HCT116 (cell line): ENCODE measurements around the gene TANC1.

Experiments
- CEBPB ChIP-seq: IDR thresholded peaks from 2 replicates; pipeline ENCODE4 v1.6.1; 2012; ENCODE audit warnings: low read depth
- EZH2 ChIP-seq: fragments of 200-600 bp; sonication (generic); IDR thresholded peaks from 2 replicates; pipeline ENCODE4 v1.6.1; 2017; ENCODE audit warnings: antibody characterized with exemption, mixed run types
- JUND ChIP-seq: IDR thresholded peaks from 2 replicates; pipeline ENCODE4 v1.6.1; 2012
- POLR2A ChIP-seq: IDR thresholded peaks from 2 replicates; pipeline ENCODE4 v1.7.0; 2011; ENCODE audit warnings: borderline replicate concordance; ENCODE audit not compliant: insufficient read depth, insufficient read length; ENCODE audit errors: extremely low read depth
- POLR2AphosphoS5 ChIP-seq: IDR thresholded peaks from 2 replicates; pipeline ENCODE4 v1.6.1; 2011; ENCODE audit warnings: mild to moderate bottlenecking, low read depth, low read length, moderate library complexity
- SIN3A ChIP-seq: IDR thresholded peaks from 2 replicates; pipeline ENCODE4 v1.6.1; 2012; ENCODE audit warnings: low read depth
- SP1 ChIP-seq: IDR thresholded peaks from 2 replicates; pipeline ENCODE4 v1.6.1; 2012; ENCODE audit warnings: low read depth
- TCF7L2 ChIP-seq: IDR thresholded peaks from 2 replicates; pipeline ENCODE4 v1.7.0; 2011; ENCODE audit warnings: borderline replicate concordance, inconsistent platforms; ENCODE audit not compliant: insufficient read depth, insufficient read length; ENCODE audit errors: extremely low read depth
- YY1 ChIP-seq: IDR thresholded peaks from 2 replicates; pipeline ENCODE4 v1.6.1; 2011; ENCODE audit warnings: low read length, low read depth, moderate library complexity, mild to moderate bottlenecking; ENCODE audit not compliant: insufficient replicate concordance; ENCODE audit errors: extremely low read depth
- ZFX ChIP-seq: fragments of 450-650 bp; IDR thresholded peaks from 2 replicates; pipeline ENCODE4 v1.6.1; 2017
- ZNF274 ChIP-seq: fragments of 200-500 bp; sonication (Bioruptor generic); IDR thresholded peaks from 2 replicates; pipeline ENCODE4 v1.6.1; 2014; ENCODE audit warnings: mild to moderate bottlenecking, low read depth, low read length, inconsistent platforms
- TF ChIP-seq, protein P1 (sequence below), 3 experiments: fragments of 200-600 bp in 1 of 3; sonication (generic) in 1 of 3; IDR thresholded peaks in 2 of 3; conservative IDR thresholded peaks in 1 of 3; 2 replicates each; pipeline ENCODE4 v1.5.1; 2012 to 2017; ENCODE audit warnings: low read depth in 2 of 3, low read length in 2 of 3, antibody characterized with exemption in 1 of 3, borderline replicate concordance in 1 of 3, control low read depth in 1 of 3, mild to moderate bottlenecking in 1 of 3, mixed read lengths in 1 of 3, mixed run types in 1 of 3, moderate library complexity in 1 of 3; ENCODE audit not compliant: insufficient read depth in 1 of 3
- TF ChIP-seq, protein P2 (sequence below): IDR thresholded peaks from 2 replicates; pipeline ENCODE4 v1.6.1; 2012; ENCODE audit warnings: low read depth
- TF ChIP-seq, protein P3 (sequence below): IDR thresholded peaks from 2 replicates; pipeline ENCODE4 v1.6.1; 2012

DNA sequence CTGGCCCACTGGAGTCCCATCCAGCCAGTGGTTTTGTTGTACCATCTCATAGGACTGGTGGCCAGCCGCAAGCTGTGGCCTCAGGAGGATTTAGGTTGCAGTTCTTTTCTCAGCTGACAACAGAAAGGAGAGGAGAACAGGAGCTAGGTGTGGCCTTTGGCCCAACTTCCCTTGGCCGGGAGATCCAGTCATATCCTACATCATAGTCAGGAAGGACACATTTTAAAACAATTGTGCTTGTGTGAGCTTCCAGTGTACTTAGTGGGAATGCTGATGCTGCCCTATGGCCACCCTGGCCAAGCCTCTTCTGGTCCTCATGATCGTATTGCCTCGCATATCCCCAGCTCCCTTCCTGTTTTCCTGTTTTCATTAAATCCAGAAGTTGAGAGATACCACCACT, 220.0 kb downstream of the TANC1 start:
- TF ChIP-seq SIN3A (no peak), EZH2 (no peak), YY1 (no peak), CEBPB (no peak), ZNF274 (no peak), POLR2A (no peak), SP1 (no peak), ZFX (no peak), TCF7L2 (no peak), POLR2AphosphoS5 (no peak), JUND (no peak)
- TF ChIP-seq, protein P1, sequence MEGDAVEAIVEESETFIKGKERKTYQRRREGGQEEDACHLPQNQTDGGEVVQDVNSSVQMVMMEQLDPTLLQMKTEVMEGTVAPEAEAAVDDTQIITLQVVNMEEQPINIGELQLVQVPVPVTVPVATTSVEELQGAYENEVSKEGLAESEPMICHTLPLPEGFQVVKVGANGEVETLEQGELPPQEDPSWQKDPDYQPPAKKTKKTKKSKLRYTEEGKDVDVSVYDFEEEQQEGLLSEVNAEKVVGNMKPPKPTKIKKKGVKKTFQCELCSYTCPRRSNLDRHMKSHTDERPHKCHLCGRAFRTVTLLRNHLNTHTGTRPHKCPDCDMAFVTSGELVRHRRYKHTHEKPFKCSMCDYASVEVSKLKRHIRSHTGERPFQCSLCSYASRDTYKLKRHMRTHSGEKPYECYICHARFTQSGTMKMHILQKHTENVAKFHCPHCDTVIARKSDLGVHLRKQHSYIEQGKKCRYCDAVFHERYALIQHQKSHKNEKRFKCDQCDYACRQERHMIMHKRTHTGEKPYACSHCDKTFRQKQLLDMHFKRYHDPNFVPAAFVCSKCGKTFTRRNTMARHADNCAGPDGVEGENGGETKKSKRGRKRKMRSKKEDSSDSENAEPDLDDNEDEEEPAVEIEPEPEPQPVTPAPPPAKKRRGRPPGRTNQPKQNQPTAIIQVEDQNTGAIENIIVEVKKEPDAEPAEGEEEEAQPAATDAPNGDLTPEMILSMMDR (IDR thresholded peaks at IDR 0.05 in 2 of 3, conservative IDR thresholded peaks at IDR 0.05 in 1 of 3; ENCODE audit: borderline replicate concordance in 1 of 3, insufficient read depth in 1 of 3, low read depth in 2 of 3, low read length in 2 of 3), result no peak
- TF ChIP-seq, protein P2, sequence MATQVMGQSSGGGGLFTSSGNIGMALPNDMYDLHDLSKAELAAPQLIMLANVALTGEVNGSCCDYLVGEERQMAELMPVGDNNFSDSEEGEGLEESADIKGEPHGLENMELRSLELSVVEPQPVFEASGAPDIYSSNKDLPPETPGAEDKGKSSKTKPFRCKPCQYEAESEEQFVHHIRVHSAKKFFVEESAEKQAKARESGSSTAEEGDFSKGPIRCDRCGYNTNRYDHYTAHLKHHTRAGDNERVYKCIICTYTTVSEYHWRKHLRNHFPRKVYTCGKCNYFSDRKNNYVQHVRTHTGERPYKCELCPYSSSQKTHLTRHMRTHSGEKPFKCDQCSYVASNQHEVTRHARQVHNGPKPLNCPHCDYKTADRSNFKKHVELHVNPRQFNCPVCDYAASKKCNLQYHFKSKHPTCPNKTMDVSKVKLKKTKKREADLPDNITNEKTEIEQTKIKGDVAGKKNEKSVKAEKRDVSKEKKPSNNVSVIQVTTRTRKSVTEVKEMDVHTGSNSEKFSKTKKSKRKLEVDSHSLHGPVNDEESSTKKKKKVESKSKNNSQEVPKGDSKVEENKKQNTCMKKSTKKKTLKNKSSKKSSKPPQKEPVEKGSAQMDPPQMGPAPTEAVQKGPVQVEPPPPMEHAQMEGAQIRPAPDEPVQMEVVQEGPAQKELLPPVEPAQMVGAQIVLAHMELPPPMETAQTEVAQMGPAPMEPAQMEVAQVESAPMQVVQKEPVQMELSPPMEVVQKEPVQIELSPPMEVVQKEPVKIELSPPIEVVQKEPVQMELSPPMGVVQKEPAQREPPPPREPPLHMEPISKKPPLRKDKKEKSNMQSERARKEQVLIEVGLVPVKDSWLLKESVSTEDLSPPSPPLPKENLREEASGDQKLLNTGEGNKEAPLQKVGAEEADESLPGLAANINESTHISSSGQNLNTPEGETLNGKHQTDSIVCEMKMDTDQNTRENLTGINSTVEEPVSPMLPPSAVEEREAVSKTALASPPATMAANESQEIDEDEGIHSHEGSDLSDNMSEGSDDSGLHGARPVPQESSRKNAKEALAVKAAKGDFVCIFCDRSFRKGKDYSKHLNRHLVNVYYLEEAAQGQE, result no peak
- TF ChIP-seq, protein P3, sequence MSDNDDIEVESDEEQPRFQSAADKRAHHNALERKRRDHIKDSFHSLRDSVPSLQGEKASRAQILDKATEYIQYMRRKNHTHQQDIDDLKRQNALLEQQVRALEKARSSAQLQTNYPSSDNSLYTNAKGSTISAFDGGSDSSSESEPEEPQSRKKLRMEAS, result no peak
